ENCODE results near the gene NSD1.
"Not testable (repeated sequence)": the region's sequence is repeated elsewhere in the genome, so short reads cannot be mapped to it uniquely, and the experiment has no call there.

Gene NSD1

GRCh38 chr5:177232761-177233160 is 99.2 kb downstream of the NSD1 start:
- no peak for DNase-seq

- no peak for DNase-seq
Measured at GRCh38 chr5:177233206-177233605, 99.6 kb downstream of the NSD1 start.

GRCh38 chr5:177233802-177234201 is 100.2 kb downstream of the NSD1 start:
- no peak for DNase-seq

- DNase-seq = no peak
Measured at GRCh38 chr5:177234841-177235240, 101.3 kb downstream of the NSD1 start.

- DNase-seq = no peak
Measured at GRCh38 chr5:177241768-177242167, 108.2 kb downstream of the NSD1 start.

GRCh38 chr5:177242304-177242703 is 108.7 kb downstream of the NSD1 start:
- DNase-seq = no peak

GRCh38 chr5:177249761-177250537 is 116.4 kb downstream of the NSD1 start:
- DNase-seq = no peak

GRCh38 chr5:177253252-177253651 is 119.7 kb downstream of the NSD1 start:
- DNase-seq = no peak

- DNase-seq = no peak
Measured at GRCh38 chr5:177256296-177256695, 122.7 kb downstream of the NSD1 start.

- not testable (repeated sequence) for DNase-seq
Measured at GRCh38 chr5:177258711-177259110, 125.1 kb downstream of the NSD1 start.

GRCh38 chr5:177260961-177261360 is 127.4 kb downstream of the NSD1 start:
- no peak for DNase-seq

GRCh38 chr5:177261510-177261909 is 127.9 kb downstream of the NSD1 start:
- DNase-seq = no peak

GRCh38 chr5:177264178-177264577 is 130.6 kb downstream of the NSD1 start:
- DNase-seq = no peak

GRCh38 chr5:177265395-177265794 is 131.8 kb downstream of the NSD1 start:
- no peak for DNase-seq

GRCh38 chr5:177269232-177269895 is 135.8 kb downstream of the NSD1 start:
- DNase-seq = no peak

- no peak for DNase-seq
Measured at GRCh38 chr5:177269976-177270375, 136.4 kb downstream of the NSD1 start.

- no peak for DNase-seq
Measured at GRCh38 chr5:177270653-177271052, 137.1 kb downstream of the NSD1 start.

- no peak for DNase-seq
Measured at GRCh38 chr5:177271113-177271512, 137.5 kb downstream of the NSD1 start.

GRCh38 chr5:177275883-177276282 is 142.3 kb downstream of the NSD1 start:
- DNase-seq = no peak

- no peak for DNase-seq
Measured at GRCh38 chr5:177276886-177277285, 143.3 kb downstream of the NSD1 start.

- no peak for DNase-seq
Measured at GRCh38 chr5:177288191-177288590, 154.6 kb downstream of the NSD1 start.

GRCh38 chr5:177290816-177291596 is 157.4 kb downstream of the NSD1 start:
- DNase-seq = no peak

- no peak for DNase-seq
Measured at GRCh38 chr5:177291735-177292134, 158.2 kb downstream of the NSD1 start.

Data from NCI-H1930 (cell line).